Fibroblast of skin of abdomen (primary cell): ENCODE data around the gene CUEDC1.
"Not testable (repeated sequence)": the region's sequence is repeated elsewhere in the genome, so short reads cannot be mapped to it uniquely, and the experiment has no call there.

Experiments used
- DNase-seq: peaks from one replicate; pipeline ENCODE4 v3.0.0-alpha.2; 2013

Gene CUEDC1

DNA sequence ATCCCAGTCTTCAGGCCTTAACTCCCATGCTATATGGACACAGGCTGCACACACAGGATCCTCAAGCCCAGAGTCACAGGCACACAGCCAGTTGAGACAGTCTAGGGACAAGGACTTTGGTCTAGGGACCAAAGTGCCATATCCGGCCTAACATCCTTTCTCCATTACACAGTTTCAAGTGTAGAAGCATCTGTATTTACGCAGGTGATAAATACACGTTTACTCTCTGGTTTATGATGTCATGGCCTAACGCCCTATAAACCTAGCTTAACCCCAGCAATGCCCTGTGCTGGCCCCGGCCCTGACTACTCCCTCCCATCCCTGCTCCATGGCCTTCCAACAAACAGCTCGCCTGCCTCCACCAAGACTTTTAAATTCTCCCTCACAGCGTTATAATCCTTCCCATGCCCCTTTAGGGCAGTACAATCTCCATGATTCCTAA, 17.1 kb downstream of the CUEDC1 start:
- no peak for DNase-seq

DNA sequence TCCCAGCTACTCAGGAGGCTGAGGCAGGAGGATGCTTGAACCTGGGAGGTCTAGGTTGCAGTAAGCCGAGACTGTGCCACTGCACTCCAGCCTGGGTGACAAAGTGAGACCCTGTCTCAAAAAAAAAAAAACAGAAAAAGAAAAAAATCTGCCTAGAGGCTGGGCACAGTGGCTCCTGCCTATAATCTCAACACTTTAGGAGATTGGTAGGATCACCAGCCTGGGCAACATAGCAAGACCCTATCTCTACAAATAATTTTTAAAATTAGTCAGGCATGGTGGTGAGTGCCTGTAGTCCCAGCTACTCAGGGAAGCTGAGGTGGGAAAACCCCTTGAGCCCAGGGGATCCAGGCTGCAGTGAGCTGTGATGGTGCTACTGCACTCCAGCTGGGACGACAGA, 17.7 kb downstream of the CUEDC1 start:
- no peak for DNase-seq

DNA sequence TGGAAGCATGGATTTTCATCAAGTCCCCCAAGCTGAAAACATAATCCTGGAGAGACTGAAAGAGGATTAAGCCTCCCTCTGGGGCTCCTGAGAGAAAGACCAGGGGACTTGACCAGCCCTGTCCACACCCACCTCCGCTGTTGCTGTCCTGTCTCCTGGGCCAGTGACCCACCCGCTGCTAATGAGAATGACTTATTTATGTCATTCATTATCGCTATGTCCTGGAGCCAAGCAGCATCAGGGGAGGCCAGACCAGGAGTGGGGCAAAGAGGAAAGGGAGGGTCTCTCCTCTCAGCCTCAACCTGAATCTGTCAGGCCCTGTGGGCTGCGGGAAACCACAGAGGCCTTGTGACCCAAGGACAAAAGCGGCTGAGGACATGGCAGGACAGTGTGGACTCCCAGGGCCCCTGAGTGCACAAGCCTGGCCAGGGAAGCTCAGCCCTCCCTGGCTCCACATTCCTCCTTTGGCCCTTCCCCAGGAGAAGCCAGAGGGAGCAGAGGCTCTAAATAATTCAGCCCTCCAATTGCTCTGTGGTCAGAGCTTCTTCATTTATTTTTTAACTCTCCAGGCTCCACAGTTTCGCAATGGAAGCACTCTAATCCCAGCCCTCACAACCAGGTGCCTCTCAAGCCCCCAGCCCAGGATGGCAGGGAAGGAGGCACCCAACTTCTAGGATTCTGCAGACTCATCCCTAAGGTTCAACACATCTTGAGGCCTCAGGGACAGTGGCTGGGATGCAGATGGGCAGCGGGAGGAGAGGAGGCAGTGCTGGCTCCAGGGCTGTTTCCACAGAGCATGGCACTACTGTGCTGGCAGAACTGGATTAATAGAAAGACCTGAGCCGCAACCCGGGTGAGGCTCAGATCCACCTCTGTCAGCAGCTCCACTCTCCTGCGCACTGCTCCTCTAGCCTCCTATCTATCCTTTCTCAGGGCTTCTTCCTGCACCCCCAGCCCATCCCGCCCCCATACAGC, 19.1 kb downstream of the CUEDC1 start:
- peak; percentile 70 for DNase-seq

GRCh38 chr17:57931488-57932137, 23.6 kb downstream of the CUEDC1 start:
- no peak for DNase-seq

DNA sequence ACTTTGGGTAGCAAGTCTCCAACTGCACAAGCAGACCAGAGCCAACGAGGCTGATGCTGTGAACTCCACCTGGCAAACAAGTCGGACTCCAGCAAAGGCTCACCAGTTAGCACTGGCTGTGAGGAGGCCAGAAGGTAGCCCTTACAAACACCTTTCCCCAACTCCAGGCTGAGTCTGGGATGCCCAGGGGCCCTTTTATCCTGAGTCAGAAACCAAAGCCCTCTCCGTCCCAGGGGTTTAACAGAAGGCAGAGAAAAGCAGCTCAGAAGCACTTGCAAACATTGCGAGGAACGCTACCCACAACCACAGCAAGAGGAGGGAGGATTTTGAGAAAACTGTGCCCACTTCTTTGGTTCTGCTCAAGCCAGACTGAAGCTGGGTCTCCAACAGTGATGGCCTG, 25.0 kb downstream of the CUEDC1 start:
- DNase-seq = no peak

- no peak for DNase-seq
These were observed 25.8 kb downstream of the CUEDC1 start for GRCh38 chr17:57929386-57929785.

DNA sequence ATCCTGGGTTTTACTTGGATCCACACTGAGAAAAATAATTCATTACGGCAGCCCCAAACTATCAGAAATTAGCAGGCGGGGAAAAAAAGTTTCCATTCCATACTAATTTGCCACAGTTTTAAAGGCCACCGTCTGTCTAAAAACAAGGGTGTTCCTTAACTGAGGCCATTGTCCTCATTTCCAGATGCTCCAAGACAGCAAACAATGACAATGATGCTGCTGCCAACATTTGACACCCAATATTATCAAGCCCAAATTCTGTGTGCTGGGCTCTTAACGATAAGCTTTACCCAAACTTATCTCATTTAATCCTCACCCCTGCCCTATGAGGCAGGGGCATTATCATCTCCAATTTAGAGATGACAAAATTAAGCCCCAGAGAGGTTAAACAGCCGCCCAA, 26.3 kb downstream of the CUEDC1 start:
- no peak for DNase-seq

DNA sequence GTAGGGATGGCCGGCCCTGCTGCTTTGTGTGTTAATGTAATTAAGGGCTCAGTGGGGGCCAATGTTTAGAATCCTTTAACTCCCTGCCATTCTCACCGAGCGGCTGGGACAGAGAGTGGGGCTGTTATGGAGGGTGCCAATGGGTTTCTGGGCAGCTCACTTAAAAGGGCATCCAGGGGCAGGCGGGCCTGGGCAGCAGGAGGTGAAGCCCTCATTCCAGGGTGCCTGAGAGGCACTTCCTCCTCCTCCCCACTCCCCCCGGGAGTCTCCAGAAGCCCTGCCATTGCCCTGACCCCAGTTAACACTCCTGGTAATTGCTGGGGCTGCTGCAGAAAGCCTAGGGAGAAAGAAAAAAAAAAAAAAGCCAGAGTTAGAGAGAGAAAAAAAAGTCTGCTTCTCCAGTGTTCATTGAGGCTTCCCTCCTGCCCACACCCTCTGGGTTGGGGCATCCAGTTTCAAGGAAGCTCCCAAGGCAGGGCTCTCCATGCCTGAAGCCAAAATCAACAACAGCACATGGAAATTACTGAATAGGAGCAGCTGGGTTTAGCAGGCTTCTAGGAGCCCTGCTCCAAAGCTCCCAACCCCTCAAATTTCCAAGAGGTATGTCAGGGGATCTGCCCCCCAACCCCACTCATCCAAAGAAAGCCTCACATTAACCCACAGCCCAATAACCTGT, 28.0 kb downstream of the CUEDC1 start:
- peak; percentile 68 for DNase-seq

DNA sequence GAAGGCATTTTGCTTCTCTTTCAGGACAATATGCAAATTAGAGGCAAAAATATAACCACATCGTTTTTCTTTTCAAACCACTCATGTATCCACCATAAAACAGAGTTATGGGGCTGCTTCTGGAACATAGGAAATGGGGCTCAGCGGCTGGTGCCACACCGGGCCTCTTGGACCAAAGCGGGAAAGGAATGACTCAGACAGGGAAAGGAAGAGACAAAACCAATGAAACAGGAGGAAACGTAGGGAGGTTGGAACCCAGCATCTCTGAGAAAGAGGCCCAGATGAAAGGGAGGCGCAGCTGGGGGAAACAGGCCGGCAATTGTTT, 28.5 kb downstream of the CUEDC1 start:
- DNase-seq = no peak

- DNase-seq = no peak
These were observed 29.7 kb downstream of the CUEDC1 start for GRCh38 chr17:57925361-57925990.

GRCh38 chr17:57924677-57925076, 30.5 kb downstream of the CUEDC1 start:
- no peak for DNase-seq

DNA sequence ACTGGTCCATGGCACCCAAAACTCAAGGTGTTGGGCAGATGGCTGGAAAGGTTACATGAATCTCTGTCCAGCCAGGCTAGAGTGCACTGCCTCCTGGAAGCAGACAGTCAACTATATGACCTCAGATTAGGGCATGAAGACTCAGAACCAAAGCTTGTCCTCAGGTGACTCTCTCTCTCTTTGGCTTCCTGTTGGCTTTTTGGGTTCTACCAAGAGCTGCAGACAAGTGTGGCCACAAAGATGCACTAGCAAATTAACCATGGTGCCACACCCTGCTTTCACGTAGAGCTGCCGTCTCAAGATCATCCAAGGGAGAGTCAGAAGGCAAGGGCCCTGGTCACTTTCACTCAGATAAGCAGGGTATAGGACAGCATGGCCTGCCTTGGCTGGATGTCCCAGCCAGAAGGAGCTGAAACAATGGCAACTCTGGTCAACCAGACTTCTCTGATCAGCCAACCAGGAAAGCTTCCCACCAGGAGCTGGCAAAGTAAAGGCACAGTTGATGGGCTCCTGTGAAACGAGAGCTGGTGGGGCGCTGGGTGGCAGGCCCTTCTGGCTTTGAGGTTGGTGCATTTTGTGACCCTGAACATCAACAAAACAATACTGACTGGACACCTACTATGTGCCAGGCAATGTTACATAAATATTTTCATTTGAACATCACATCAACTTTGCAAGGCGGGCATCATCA, 31.9 kb downstream of the CUEDC1 start:
- DNase-seq = no peak

DNA sequence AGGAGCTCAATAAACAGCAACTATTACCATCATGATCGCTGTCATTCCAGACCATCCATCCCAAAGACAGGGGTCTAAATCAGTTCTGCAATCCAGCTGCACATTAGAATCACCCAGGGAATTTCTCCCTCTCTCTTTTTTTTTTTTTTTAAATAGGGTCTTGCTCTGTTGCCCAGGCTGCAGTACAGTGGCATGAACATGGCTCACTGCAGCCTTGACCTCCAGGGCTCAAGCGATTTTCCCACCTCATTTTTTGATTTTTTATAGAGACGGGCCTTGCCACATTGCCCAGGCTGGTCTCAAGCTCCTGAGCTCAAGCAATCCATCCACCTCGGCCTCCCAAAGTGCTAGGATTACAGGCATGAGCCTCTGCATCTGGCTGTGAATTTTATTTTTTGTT, 32.5 kb downstream of the CUEDC1 start:
- DNase-seq = not testable (repeated sequence)

DNA sequence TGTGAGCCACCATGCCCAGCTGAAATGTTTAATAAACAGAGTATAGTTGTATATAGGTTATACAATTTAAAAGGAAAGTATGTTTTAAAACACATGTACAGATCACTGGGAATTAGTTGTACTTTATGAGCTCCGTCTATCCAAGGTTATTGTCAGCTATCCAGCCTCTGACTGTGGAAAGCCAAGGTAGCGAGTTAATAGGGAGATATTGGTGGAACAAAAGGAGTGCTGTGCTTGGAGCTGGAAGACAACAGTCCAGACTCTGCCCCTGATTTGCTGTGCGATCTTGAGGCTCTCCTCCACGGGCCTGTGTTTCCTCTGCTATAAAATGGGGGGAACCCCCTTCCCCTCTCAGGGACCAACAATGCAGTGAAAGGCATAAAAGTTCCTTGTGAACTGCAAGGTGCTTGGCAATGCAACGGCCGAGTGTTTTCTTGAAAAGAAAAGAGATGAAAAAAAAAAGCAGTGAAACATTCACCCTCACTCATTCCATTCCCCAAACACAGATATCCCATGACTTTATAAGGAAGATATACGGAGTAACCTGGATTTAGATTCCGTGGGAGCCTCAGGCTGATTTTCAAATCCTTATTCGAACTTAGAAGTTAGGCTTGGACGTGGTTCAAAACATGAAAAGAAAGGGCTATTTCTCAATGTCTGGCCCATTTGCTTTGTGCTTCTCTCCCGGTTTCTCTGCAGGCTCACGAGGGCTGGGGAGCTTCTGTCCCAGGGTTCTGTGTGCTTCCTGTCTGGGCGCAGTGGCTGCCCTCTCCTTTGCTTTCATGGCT, 34.1 kb downstream of the CUEDC1 start:
- peak; percentile 52 for DNase-seq

DNA sequence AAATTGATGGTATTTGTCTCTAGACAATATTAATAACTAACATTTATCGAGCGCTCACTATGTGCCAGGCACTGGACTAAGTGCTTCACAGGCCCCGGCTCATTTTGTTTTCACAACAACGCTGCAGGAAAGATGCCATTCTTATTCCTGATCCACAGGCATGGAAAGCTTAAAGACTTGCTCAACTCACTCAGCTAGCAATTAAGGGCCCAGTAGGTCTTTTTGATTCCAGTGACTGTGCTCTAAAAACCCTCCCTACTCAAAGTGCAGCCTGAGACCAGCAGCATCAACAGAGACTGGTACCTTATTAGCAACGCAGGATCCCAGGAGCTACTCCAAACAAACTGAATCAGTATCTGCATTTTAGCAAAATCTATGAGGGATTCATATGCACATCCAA, 35.3 kb downstream of the CUEDC1 start:
- DNase-seq = no peak

DNA sequence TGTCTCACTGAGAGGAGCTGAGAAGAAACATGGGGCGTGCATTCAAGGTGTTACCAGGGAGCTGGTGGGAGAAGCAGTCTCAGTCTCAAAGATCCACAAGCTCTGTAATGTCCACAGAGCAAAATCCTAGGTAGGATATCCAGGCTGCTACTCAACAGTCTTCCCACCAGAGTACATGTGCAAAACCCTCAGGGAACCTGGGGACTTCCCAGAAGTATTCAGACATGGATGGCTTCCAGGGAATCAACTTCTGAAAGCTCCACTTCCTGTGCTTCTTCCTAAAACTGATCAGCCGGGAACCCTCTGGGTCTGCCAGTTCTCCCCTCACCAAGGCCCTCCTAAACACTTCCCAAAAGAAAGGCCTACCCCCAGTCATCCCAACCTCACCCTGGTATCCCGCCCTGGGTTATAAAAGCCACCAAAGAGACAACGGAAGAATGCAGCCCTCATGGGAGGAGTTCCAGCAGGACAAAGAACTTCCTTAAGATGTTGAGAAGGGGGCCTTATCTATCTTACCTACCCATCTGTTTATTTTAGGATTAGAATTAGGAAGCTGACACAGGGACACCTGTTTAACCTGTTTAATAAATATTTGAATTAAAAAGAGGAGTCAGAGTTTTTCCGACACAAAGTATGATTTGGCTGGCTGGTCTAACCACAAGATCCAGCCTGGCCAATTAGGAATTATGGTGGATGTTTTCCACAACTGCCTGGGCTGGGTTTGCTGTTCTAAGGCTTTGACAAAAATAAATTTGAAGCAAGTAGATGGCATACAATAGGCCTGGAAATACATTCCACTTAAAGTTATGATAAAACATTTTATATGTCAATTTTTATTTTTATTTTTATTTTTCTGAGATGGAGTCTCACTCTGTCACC, 37.0 kb downstream of the CUEDC1 start:
- DNase-seq = peak; percentile 50

DNA sequence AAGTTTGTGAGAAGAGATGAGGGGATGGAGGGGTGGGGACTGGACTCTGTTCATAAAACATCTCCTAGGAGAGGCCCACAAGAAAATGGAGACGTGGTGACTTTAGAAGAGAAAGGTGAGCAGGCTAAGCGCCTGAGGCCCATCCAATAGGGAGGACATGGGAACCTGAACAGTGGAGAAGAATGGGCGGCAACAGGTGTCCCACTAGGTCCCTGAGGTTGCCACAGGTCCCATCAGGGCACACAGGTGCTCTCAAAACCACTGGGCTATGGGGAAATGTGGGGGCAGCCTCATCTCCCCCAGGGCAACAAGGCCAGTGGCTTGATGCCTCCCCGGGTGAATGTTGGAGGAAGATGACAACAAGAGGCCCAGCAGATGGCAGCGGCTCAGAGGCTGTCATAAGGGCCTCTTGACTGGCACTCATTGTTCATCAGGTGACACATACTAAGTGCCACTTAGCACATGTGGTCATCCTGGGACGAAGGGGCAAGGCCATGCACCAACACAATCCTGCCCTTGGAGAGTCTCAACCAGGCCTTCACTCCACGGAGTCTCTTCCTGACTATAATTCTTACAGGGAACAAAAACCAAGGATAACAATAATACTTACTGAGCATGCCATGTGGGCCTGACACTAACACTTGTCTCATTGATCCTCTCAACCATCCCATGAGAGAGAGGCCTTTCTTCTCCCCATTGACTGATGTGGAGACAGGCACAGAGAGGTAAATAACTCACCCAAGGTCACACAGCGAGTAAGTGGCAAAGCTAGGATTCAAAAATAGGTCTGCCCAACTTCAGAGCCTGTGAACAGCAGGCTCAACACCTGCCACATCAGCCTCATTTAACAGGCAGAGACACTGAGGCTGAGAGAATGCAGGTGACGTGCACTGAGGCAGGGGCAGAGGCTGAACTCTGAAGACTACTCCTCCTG, 38.0 kb downstream of the CUEDC1 start:
- DNase-seq = no peak

DNA sequence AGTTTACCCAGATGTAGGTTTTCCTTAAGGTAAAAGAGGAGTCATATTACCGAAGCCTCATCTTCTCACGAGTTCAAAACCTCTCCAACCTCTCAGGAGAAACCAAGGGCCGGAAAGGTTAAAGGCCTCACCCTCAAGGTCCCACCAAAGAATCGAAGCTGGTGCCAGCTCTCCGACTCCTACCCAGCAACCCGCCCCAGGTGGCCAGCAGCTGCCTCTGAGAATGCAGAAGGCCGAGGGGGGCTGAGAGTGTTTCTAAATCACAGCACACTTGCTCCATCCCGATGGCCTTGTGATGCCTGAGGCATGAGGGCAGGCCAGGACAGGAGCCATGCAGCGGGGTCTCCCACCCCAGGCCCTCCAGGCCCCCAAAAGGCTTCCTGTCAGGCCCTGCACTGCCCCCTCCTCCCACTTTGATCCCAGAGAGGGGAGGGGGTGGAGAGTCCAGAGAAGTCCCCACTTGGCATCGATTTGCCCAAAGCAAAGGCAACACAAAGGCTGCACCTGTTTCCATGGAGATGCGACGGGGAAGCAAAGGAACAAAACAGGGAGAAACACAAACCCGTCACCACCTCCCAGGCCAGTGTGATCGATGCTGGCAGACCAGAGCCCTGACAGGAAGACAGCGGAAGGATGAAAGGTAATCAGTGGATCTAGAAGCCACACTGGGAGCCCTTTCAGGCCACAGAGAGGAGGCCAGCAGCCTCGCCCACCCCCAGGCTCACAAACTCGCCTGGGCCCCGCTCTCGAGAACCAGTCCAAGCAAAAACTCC, 39.0 kb downstream of the CUEDC1 start:
- no peak for DNase-seq
